Esophagus squamous epithelium (tissue), 4 donors: Measurements from ENCODE around the gene PTPRD.

ENCODE experiments used
- CTCF ChIP-seq, 6 experiments: fragments of 450-650 bp in 4 of 6; fragments of 200-600 bp in 2 of 6; sonication (generic) in 2 of 6; IDR thresholded peaks; one replicate each; pipeline ENCODE4 v1.5.1; 2016 to 2019; ENCODE audit warnings: antibody characterized with exemption in 6 of 6, mild to moderate bottlenecking in 4 of 6, moderate library complexity in 4 of 6
- POLR2A ChIP-seq, 4 donors: fragments of 450-650 bp; IDR thresholded peaks; one replicate each; pipeline ENCODE4 v1.6.1; 2017; ENCODE audit warnings: antibody characterized with exemption in 4 of 4, mild to moderate bottlenecking in 4 of 4, moderate library complexity in 3 of 4

- TF ChIP-seq POLR2A (IDR thresholded peaks at IDR 0.05) (no peak), CTCF (IDR thresholded peaks at IDR 0.05) (no peak)
Observed at GRCh38 chr9:8703904-8704303, 1908.9 kb downstream of the PTPRD start.
